DND-41 (cell line): ENCODE data around the gene PITPNM2.

ENCODE experiments used
- ATAC-seq: fragments of 200-7000 bp; cut with Tn5 transposase; 3 replicates; pipeline ENCODE4 v1.9.1; 2021; ENCODE audit warnings: low read depth; ENCODE audit not compliant: insufficient read depth
- DNase-seq: peaks from one replicate; pipeline ENCODE4 v3.0.0-alpha.2; 2020
- H2AFZ ChIP-seq: 2 replicates; pipeline ENCODE4 v1.6.0; 2012; ENCODE audit warnings: low read depth, low read length
- H3K27ac ChIP-seq: 2 replicates; pipeline ENCODE4 v1.5.1; 2012; ENCODE audit warnings: low read length, inconsistent platforms
- H3K27me3 ChIP-seq: fragments of 200-600 bp; sonication (generic); 2 replicates; pipeline ENCODE4 v1.6.0; 2012; ENCODE audit warnings: low read length, mild to moderate bottlenecking, inconsistent platforms; ENCODE audit not compliant: insufficient read depth, poor library complexity
- H3K36me3 ChIP-seq: 2 replicates; pipeline ENCODE4 v1.5.1; 2012; ENCODE audit warnings: low read length, inconsistent platforms; ENCODE audit not compliant: insufficient read depth
- H3K4me1 ChIP-seq: 2 replicates; pipeline ENCODE4 v1.5.1; 2012; ENCODE audit warnings: mild to moderate bottlenecking, low read length; ENCODE audit not compliant: insufficient read depth
- H3K4me2 ChIP-seq: 2 replicates; pipeline ENCODE4 v1.6.0; 2012; ENCODE audit warnings: mild to moderate bottlenecking, moderate library complexity, low read length, inconsistent platforms; ENCODE audit not compliant: insufficient read depth
- H3K4me3 ChIP-seq, 2 experiments: fragments of 200-600 bp in 1 of 2; shearing (Covaris generic) in 1 of 2; 2 replicates each; pipeline ENCODE4 v1.5.1; 2012 to 2016; ENCODE audit warnings: inconsistent platforms in 2 of 2, low read length in 2 of 2, mild to moderate bottlenecking in 2 of 2, low read depth in 1 of 2, moderate library complexity in 1 of 2
- H3K79me2 ChIP-seq: 2 replicates; pipeline ENCODE4 v1.6.0; 2012; ENCODE audit warnings: low read length, inconsistent platforms; ENCODE audit not compliant: insufficient read depth
- H3K9ac ChIP-seq: 2 replicates; pipeline ENCODE4 v1.6.0; 2012; ENCODE audit warnings: low read depth, mild to moderate bottlenecking, inconsistent platforms, low read length, moderate library complexity
- H3K9me3 ChIP-seq: 2 replicates; pipeline ENCODE4 v1.5.1; 2012; ENCODE audit warnings: low read length, moderate library complexity, mild to moderate bottlenecking, inconsistent platforms; ENCODE audit not compliant: insufficient read depth, severe bottlenecking
- H4K20me1 ChIP-seq: 2 replicates; pipeline ENCODE4 v1.6.0; 2012; ENCODE audit warnings: low read length; ENCODE audit not compliant: insufficient read depth
- EZH2 ChIP-seq: IDR thresholded peaks from 3 replicates; pipeline ENCODE4 v1.6.1; 2012; ENCODE audit warnings: borderline replicate concordance, low read depth, mild to moderate bottlenecking, moderate library complexity, low read length, inconsistent platforms; ENCODE audit not compliant: severe bottlenecking
- TF ChIP-seq, protein P1 (sequence below): IDR thresholded peaks from 2 replicates; pipeline ENCODE4 v1.5.1; 2012; ENCODE audit warnings: borderline replicate concordance, low read length, moderate library complexity, mild to moderate bottlenecking; ENCODE audit not compliant: poor library complexity, severe bottlenecking; ENCODE audit errors: extremely low read depth

Gene PITPNM2

DNA sequence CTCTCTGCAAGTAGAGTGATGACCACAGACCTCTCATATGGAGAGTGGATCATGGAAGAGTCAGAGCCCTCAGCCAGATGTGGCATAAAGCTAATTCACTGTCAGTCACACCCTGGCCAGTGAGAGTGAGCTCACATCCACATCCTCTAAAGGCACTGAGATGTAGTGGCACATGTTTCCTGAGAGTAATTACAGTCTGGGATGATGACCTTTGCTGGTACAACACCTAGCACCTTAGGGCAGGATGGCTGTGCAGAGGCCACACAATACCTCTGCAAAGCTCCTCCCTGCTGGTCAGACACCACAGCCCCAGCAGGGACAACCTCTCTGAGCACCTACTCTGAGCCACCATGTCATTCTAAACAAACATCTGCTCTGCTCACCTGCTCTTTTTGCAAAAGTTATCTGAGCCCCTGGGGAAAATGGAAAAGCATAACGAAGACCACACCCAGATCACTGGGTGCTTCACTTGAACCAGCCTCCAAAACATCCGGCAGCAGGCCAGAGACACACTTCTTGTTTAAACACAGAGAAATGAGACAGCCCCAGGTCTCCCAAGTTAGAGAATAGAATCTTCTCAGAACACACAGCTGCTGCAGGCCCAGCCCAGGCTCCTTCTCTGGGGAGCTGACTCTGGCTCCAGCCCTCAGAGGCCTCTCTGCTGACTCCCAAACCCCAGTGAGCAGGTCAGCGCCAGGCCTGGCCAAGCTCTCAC is 30.3 kb downstream of the PITPNM2 start:
- no peak for ATAC-seq
- no peak overlapping the region for H3K4me2 ChIP-seq
- H3K27ac ChIP-seq: no peak overlapping the region

DNA sequence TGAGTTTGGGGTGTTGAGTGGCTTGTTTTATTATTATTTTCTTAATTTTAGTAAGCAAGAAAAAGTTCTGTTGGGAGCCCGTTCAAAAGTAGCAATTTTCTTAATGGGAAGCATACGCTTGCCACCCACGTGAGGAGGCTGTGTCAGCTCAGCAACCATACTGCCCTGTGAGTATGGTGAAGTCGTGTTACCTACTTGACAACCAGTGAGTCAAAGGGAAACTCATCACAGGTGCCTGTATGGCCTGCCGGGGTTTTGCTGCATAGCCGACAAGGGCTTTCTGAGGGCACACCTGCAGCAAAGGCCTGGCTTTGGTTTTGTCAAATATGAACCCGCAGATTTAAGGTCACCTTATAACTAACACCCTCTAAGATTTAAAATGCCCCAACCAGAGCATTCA is 31.1 kb downstream of the PITPNM2 start:
- ATAC-seq (no peak), DNase-seq (no peak)
- Histone ChIP-seq H3K9ac (no peak overlapping the region), H3K9me3 (no peaks in the 10 kb centered on the region), H3K27ac (no peak overlapping the region), H3K4me3 (no peak overlapping the region), H3K27me3 (peaks cover 5% of the 10 kb centered on the region), H3K4me1 (no peaks in the 10 kb centered on the region), H4K20me1 (peaks cover 3% of the 10 kb centered on the region; the same call in 1 of the 2 replicates), H3K36me3 (no peaks in the 10 kb centered on the region), H2AFZ (no peak overlapping the region), H3K79me2 (0 out of 2 replicates have a peak, but pooled peaks cover 4% of the 10 kb centered on the region), H3K4me2 (no peak overlapping the region)
- TF ChIP-seq, protein P1, sequence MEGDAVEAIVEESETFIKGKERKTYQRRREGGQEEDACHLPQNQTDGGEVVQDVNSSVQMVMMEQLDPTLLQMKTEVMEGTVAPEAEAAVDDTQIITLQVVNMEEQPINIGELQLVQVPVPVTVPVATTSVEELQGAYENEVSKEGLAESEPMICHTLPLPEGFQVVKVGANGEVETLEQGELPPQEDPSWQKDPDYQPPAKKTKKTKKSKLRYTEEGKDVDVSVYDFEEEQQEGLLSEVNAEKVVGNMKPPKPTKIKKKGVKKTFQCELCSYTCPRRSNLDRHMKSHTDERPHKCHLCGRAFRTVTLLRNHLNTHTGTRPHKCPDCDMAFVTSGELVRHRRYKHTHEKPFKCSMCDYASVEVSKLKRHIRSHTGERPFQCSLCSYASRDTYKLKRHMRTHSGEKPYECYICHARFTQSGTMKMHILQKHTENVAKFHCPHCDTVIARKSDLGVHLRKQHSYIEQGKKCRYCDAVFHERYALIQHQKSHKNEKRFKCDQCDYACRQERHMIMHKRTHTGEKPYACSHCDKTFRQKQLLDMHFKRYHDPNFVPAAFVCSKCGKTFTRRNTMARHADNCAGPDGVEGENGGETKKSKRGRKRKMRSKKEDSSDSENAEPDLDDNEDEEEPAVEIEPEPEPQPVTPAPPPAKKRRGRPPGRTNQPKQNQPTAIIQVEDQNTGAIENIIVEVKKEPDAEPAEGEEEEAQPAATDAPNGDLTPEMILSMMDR: no peak
- TF ChIP-seq EZH2: no peak

More for the DNA sequence above, 30.3 kb downstream of the PITPNM2 start:
- Histone ChIP-seq H3K4me1 (no peaks in the 10 kb centered on the region), H3K36me3 (no peaks in the 10 kb centered on the region), H3K9ac (no peak overlapping the region), H3K9me3 (no peaks in the 10 kb centered on the region), H4K20me1 (peaks cover 3% of the 10 kb centered on the region; the same call in 1 of the 2 replicates), H3K79me2 (0 out of 2 replicates have a peak, but pooled peaks cover 4% of the 10 kb centered on the region), H3K27me3 (peaks cover 3% of the 10 kb centered on the region), H2AFZ (no peak overlapping the region), H3K4me3 (no peak overlapping the region)
- TF ChIP-seq, protein P1: no peak
- no peak for TF ChIP-seq EZH2
- no peak for DNase-seq

DNA sequence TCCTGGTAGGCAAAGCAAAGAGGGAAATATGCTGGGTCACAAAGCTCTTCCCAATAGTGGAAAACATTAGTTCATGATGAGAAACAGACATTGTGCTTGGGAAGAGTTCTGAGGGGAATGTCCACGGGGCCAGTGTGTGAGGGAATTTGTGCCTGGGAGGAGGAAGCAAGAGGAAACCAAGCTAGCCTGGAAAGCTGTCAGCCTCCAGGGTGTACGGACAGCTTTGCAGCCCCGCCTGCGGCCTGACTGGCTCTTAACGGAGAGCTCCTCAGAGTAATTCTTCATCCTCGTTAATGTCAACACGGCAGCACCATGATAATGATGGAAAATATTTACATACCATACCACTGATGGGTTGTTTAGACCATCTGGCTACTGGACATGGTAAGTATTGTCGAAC is 32.4 kb downstream of the PITPNM2 start:
- TF ChIP-seq, protein P1: no peak
- no peak for TF ChIP-seq EZH2
- H3K4me2 ChIP-seq: no peak overlapping the region
- DNase-seq (no peak), ATAC-seq (no peak)
- no peaks in the 10 kb centered on the region for H3K36me3 ChIP-seq
- H3K79me2 ChIP-seq: 0 out of 2 replicates have a peak, but pooled peaks cover 4% of the 10 kb centered on the region
- no peak overlapping the region for H3K27ac ChIP-seq
- no peaks in the 10 kb centered on the region for H3K4me1 ChIP-seq
- no peak overlapping the region for H2AFZ ChIP-seq
- no peak overlapping the region for H3K4me3 ChIP-seq
- H3K9me3 ChIP-seq: no peaks in the 10 kb centered on the region
- peaks cover 3% of the 10 kb centered on the region; the same call in 1 of the 2 replicates for H4K20me1 ChIP-seq
- peaks cover 10% of the 10 kb centered on the region for H3K27me3 ChIP-seq
- no peak overlapping the region for H3K9ac ChIP-seq
